Neural cell (in vitro differentiated cells): ENCODE data around the gene KLF14. TPM values are rescaled to one million over a fixed set of nuclear protein-coding genes. Genes with fewer than 3 reads are reported as not detected.

ENCODE experiments used
- H2AFZ ChIP-seq: fragments of 200-600, 300-800 bp; sonication (generic), shearing (Covaris generic); 2 replicates; pipeline ENCODE4 v1.6.0; 2014; ENCODE audit warnings: low read depth, mild to moderate bottlenecking, antibody characterized with exemption, low read length, moderate library complexity
- H3F3A ChIP-seq: fragments of 200-600 bp; shearing (Covaris generic); 2 replicates; pipeline ENCODE4 v1.6.1; 2016; ENCODE audit warnings: mild to moderate bottlenecking, moderate library complexity, mixed read lengths, antibody characterized with exemption, low read length; ENCODE audit not compliant: insufficient read depth, poor library complexity, severe bottlenecking
- H3K27ac ChIP-seq: fragments of 200-600, 300-800 bp; sonication (generic), shearing (Covaris generic); 2 replicates; pipeline ENCODE4 v1.5.1; 2014; ENCODE audit warnings: mild to moderate bottlenecking, low read length, moderate library complexity
- H3K27me3 ChIP-seq: fragments of 300-800, 200-600 bp; sonication (generic), shearing (Covaris generic); 2 replicates; pipeline ENCODE4 v1.6.0; 2014; ENCODE audit warnings: mild to moderate bottlenecking, low read depth, low read length, moderate library complexity; ENCODE audit not compliant: insufficient read depth
- H3K36me3 ChIP-seq: fragments of 300-800, 200-600 bp; sonication (generic), shearing (Covaris generic); 2 replicates; pipeline ENCODE4 v1.5.1; 2014; ENCODE audit warnings: mild to moderate bottlenecking, antibody characterized with exemption, low read length, moderate library complexity; ENCODE audit not compliant: insufficient read depth
- H3K4me2 ChIP-seq: fragments of 300-800, 200-600 bp; sonication (generic), shearing (Covaris generic); 2 replicates; pipeline ENCODE4 v1.6.0; 2014; ENCODE audit warnings: mild to moderate bottlenecking, low read length
- H3K4me3 ChIP-seq: fragments of 300-800, 200-600 bp; sonication (generic), shearing (Covaris generic); 2 replicates; pipeline ENCODE4 v1.5.1; 2014; ENCODE audit warnings: mild to moderate bottlenecking, low read length, moderate library complexity
- H3K79me2 ChIP-seq: fragments of 200-600 bp; shearing (Covaris generic); replicated peaks from 2 replicates; pipeline ENCODE4 v1.6.0; 2014; ENCODE audit warnings: mild to moderate bottlenecking, low read length, moderate library complexity; ENCODE audit not compliant: insufficient read depth
- H3K9ac ChIP-seq: fragments of 300-800, 200-600 bp; sonication (generic), shearing (Covaris generic); 2 replicates; pipeline ENCODE4 v1.6.1; 2016; ENCODE audit warnings: mild to moderate bottlenecking, low read length, mixed read lengths
- H3K9me2 ChIP-seq: fragments of 200-600 bp; shearing (Covaris generic); 2 replicates; pipeline ENCODE4 v1.6.1; 2016; ENCODE audit warnings: mild to moderate bottlenecking, low read length, mixed read lengths; ENCODE audit not compliant: insufficient read depth
- H3K9me3 ChIP-seq: fragments of 200-600, 300-800 bp; sonication (generic), shearing (Covaris generic); 2 replicates; pipeline ENCODE4 v1.6.1; 2016; ENCODE audit warnings: mild to moderate bottlenecking, mixed run types, low read length, moderate library complexity, mixed read lengths
- H4K20me1 ChIP-seq: fragments of 200-600 bp; shearing (Covaris generic); 2 replicates; pipeline ENCODE4 v1.6.1; 2016; ENCODE audit warnings: mild to moderate bottlenecking, mixed run types; ENCODE audit not compliant: insufficient read depth
- CTCF ChIP-seq: fragments of 450-650 bp; IDR thresholded peaks from 2 replicates; pipeline ENCODE4 v1.5.1; 2014; ENCODE audit warnings: antibody characterized with exemption, mild to moderate bottlenecking, moderate library complexity; ENCODE audit not compliant: poor library complexity, severe bottlenecking
- EP300 ChIP-seq: fragments of 450-650 bp; conservative IDR thresholded peaks from 2 replicates; pipeline ENCODE4 v1.6.1; 2014; ENCODE audit warnings: antibody characterized with exemption, mild to moderate bottlenecking, moderate library complexity; ENCODE audit not compliant: poor library complexity, severe bottlenecking
- EZH2 ChIP-seq: fragments of 200-600, 300-800 bp; shearing (Covaris generic), sonication (generic); IDR thresholded peaks from 2 replicates; pipeline ENCODE4 v1.6.1; 2014; ENCODE audit warnings: antibody characterized with exemption, low read length, borderline replicate concordance, mild to moderate bottlenecking; ENCODE audit not compliant: insufficient read depth, poor library complexity, severe bottlenecking
- MXI1 ChIP-seq: fragments of 450-650 bp; conservative IDR thresholded peaks from 2 replicates; pipeline ENCODE4 v1.6.1; 2014; ENCODE audit warnings: antibody characterized with exemption, mild to moderate bottlenecking; ENCODE audit not compliant: poor library complexity, severe bottlenecking
- POLR2AphosphoS5 ChIP-seq: IDR thresholded peaks from 2 replicates; pipeline ENCODE4 v1.6.1; 2012
- RAD21 ChIP-seq: fragments of 450-650 bp; conservative IDR thresholded peaks from 2 replicates; pipeline ENCODE4 v1.6.1; 2014; ENCODE audit warnings: antibody characterized with exemption, mild to moderate bottlenecking, moderate library complexity
- REST ChIP-seq: IDR thresholded peaks from 2 replicates; pipeline ENCODE4 v1.6.1; 2012; ENCODE audit warnings: borderline replicate concordance
- SMC3 ChIP-seq: fragments of 450-650 bp; conservative IDR thresholded peaks from 2 replicates; pipeline ENCODE4 v1.6.1; 2014; ENCODE audit warnings: antibody characterized with exemption, mild to moderate bottlenecking, moderate library complexity; ENCODE audit not compliant: poor library complexity
- TAF1 ChIP-seq: IDR thresholded peaks from 2 replicates; pipeline ENCODE4 v1.6.1; 2012; ENCODE audit warnings: low read depth
- polyA plus RNA-seq: library from polyadenylated mRNA; depleted of rRNA; stranded (reverse); fragments of >200 nt; gene quantifications from 2 replicates; pipeline ENCODE4 v1.2.3, GENCODE V29; 2014

Gene KLF14
- polyA plus RNA-seq, 1 donor from 2014 or later = not detected

DNA sequence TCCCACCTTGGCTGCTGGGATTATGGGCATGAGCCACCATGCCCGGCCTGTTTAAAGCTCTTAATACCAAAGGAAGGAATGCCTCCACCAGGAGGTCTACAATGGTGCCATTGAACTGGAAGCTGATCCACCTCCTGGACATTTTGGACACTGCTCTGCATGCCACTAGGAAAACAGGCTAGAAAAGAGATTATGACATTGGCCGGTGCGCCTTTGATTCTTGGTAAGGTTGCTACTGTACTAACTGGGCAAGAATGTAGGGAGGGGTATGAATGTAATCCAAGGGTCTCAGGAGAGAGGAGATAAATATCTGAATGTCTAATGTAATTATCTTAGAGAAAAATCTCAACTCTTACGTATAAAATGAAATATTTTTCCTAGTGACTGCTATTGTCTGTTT is 26.0 kb downstream of the KLF14 start:
- Histone ChIP-seq H3K27ac (no peak overlapping the region), H3F3A (no peaks in the 10 kb centered on the region), H3K9me3 (no peaks in the 10 kb centered on the region), H3K79me2 (no peaks in the 10 kb centered on the region), H3K4me3 (no peak overlapping the region), H3K9ac (no peak overlapping the region), H3K4me2 (no peak overlapping the region), H2AFZ (no peak overlapping the region), H4K20me1 (no peaks in the 10 kb centered on the region), H3K27me3 (no peaks in the 10 kb centered on the region), H3K36me3 (no peaks in the 10 kb centered on the region), H3K9me2 (no peaks in the 10 kb centered on the region)
- no peak for TF ChIP-seq TAF1
- TF ChIP-seq EP300 = no peak

- Histone ChIP-seq H3K27ac (no peak overlapping the region), H2AFZ (no peak overlapping the region), H3K36me3 (no peaks in the 10 kb centered on the region), H3K4me3 (no peak overlapping the region), H3F3A (no peaks in the 10 kb centered on the region), H3K79me2 (no peaks in the 10 kb centered on the region), H3K9me3 (no peaks in the 10 kb centered on the region), H4K20me1 (no peaks in the 10 kb centered on the region), H3K4me2 (no peak overlapping the region), H3K9me2 (no peaks in the 10 kb centered on the region), H3K9ac (no peak overlapping the region), H3K27me3 (no peaks in the 10 kb centered on the region)
- TF ChIP-seq CTCF = no peak
- TF ChIP-seq EP300 = no peak
- TF ChIP-seq RAD21 = no peak
- no peak for TF ChIP-seq EZH2
- TF ChIP-seq REST = no peak
- TF ChIP-seq TAF1 = no peak
- TF ChIP-seq MXI1 = no peak
- no peak for TF ChIP-seq SMC3
- no peak for TF ChIP-seq POLR2AphosphoS5
These were observed 30.2 kb downstream of the KLF14 start for GRCh38 chr7:130703851-130704250.

GRCh38 chr7:130701650-130702049 is 32.4 kb downstream of the KLF14 start:
- Histone ChIP-seq H3F3A (no peaks in the 10 kb centered on the region), H3K4me2 (no peak overlapping the region), H3K27me3 (no peaks in the 10 kb centered on the region), H3K9me2 (no peaks in the 10 kb centered on the region), H4K20me1 (no peaks in the 10 kb centered on the region), H3K27ac (no peak overlapping the region), H3K9me3 (no peaks in the 10 kb centered on the region), H3K4me3 (no peak overlapping the region), H3K79me2 (no peaks in the 10 kb centered on the region), H2AFZ (no peak overlapping the region), H3K36me3 (no peaks in the 10 kb centered on the region), H3K9ac (no peak overlapping the region)
- TF ChIP-seq RAD21 = no peak
- no peak for TF ChIP-seq CTCF
- no peak for TF ChIP-seq EZH2
- no peak for TF ChIP-seq REST
- no peak for TF ChIP-seq EP300
- TF ChIP-seq SMC3 = no peak
- no peak for TF ChIP-seq POLR2AphosphoS5
- TF ChIP-seq MXI1 = no peak
- TF ChIP-seq TAF1 = no peak
